T-helper 1 cell treated with Interleukin-12 subunit alpha and Interleukin-12 subunit beta and Interleukin-4 antibody, amounts not matched to agents 30 ng/mL and 1 ng/mL, for 36 hours (primary cell): ENCODE measurements around the gene C14orf93. TPM values are rescaled to one million over a fixed set of nuclear protein-coding genes. Genes with fewer than 3 reads are reported as not detected.

Source experiments
- intact Hi-C: fragments of 100-400 bp; cut with micrococcal nuclease; formaldehyde crosslinking; loops from one replicate; pipeline ENCODE4 v1.15.1; 2024
- total RNA-seq: library from RNA; stranded (reverse); gene quantifications from 2 replicates; pipeline ENCODE4 v1.2.3, GENCODE V29; 2022

C14orf93 gene
- total RNA-seq, result 9.3 and 10.1 TPM in 2 replicates

- intact Hi-C loops, result loop anchor here (1.0 kb wide), 1 partner anchor 291 kb away; no protein-coding TSS in a partner anchor
Measured at GRCh38 chr14:23009939-23010726, at the start of gene C14orf93. C14orf93 (minus strand) TSS chr14:23010143; CDS start chr14:22999023, 11,120 bp downstream.

- intact Hi-C loops, result loop anchor here (1.0 to 10.0 kb wide), 11 partner anchors 10 to 1144 kb away; partner anchors contain the start of genes ACIN1, C14orf119, DAD1 and PRMT5
Measured at GRCh38 chr14:23058654-23059504, 48.9 kb upstream of the C14orf93 start.

DNA sequence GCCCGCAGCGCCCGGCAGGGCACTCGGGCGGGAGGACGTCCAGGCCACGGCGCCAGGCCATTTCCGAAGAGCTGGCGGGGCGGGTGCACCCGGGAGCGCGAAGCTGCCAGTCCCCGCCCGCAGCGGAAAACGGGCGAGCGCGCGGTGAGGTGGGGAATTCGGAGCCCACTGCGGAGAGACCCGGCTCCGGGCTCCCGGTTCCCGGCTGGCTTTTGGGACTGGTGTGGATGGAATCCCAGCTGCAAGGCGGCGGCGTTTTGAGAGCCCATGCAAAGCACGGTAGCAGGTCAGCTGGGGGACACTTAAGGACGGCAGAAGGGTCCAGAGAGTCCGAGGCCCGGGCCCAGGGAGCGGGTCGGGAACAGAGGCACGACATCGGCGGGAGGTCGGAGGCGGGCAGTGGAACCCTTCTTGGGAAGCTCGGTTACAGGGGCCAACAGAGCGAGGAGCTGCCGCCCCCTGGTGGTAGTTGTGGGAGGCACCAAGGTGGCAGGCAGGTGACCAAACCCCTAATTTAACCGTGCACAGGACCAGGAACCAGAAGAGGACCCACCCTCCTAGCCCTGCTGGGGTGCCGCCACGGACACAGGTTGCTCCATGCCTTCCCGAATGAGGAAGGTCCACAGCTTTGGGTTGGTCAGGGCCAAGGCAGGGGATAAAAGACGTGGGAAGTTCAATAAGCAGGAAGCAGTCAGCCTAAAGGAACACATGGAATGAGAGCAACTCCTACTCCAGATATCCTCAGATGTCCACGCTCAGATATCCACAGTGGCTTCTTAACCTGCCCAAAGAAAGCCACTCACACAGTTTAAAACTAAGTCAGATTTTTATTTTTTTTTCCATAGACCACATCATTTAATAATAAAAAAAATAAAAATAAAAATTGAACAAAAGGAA, 48.1 kb upstream of the C14orf93 start:
- intact Hi-C loops, result loop anchor here (1.0 to 10.0 kb wide), 11 partner anchors 11 to 1143 kb away; partner anchors contain the start of genes ACIN1, C14orf119, DAD1 and PRMT5

DNA sequence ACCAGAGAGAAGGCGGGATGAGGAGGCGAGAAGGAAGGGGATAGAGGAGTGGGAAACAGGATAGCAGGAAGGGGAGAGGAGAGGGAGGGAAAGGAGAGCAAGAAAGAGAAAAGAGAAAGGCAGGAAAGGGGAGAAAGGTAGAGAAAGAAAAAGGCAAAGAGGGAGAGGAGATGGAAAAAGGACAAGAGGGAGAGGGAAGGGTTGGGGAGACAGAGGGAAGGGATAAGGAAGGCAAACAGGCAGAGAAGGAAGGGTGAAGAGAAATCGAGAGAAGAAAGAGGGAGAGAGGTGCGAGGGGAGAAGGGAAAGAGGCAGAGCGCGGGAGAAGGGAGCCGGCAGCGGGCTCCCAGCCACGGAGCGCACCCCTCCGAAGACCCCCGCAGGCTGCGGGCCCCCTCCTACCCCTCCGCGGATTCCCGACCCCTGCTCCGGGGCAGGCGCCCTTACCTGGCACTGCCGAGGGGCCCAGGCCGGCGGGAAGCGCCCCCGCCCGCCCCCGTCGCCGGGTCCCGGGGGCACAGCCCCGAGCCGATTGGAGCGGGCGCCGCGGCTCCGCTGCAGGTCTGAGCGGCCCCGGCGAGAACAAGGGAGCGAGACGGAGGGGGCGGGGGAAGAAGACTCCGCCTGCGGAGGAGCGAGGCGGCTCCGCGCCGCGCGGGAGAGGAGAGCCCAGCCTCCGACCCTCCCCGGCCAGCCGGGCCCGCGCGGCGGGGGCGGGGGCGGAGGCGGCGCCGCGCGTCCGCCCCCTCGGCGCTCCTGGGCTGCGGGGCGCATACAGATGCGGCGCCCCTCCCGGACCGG, 47.2 kb upstream of the C14orf93 start, which contains the start of gene CDH24:
Gene CDH24 (minus strand): TSS at position 565 of the 801 bp plus-strand sequence. CDS start 1,787 bp downstream, outside the sequence.
- intact Hi-C loops, result loop anchor here (1.0 to 10.0 kb wide), 4 partner anchors 23 to 1142 kb away; partner anchors contain the start of genes DAD1 and PSMB5

GRCh38 chr14:23056145-23056955, 46.4 kb upstream of the C14orf93 start:
- intact Hi-C loops, result loop anchor here (1.0 to 10.0 kb wide), 4 partner anchors 22 to 1142 kb away; partner anchors contain the start of genes DAD1 and PSMB5

DNA sequence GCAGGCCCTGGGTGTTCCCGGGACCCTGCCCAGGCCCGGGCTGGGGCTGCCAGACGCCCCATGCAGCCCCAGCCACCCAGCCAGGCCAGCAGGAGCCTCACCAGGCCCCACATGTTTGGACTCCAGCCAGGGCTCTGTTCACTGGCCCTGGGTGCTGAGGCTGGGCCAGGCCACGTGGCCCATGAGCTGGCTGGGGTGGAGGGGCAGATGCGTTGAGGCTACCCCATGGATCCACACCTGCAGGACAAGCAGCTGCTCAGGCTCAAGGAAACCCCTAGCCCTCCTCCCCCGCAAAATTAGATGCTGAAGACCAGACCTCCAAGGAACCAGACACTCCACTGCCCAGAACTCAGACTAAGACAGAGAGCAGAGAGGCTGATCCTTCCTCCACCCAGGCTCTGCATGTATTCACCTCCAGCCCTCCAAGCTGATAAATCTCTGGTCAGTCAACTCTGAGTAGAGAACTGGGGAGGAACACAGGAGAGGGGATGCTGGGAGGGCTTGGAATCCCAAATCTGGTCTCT, 45.7 kb upstream of the C14orf93 start:
- intact Hi-C loops, result loop anchor here (1.0 to 10.0 kb wide), 4 partner anchors 21 to 1141 kb away; partner anchors contain the start of genes DAD1 and PSMB5

- intact Hi-C loops, result loop anchor here (5.0 to 10.0 kb wide), 3 partner anchors 468 to 1140 kb away; partner anchors contain the start of gene DAD1
Measured at GRCh38 chr14:23055147-23055550, 45.2 kb upstream of the C14orf93 start.

DNA sequence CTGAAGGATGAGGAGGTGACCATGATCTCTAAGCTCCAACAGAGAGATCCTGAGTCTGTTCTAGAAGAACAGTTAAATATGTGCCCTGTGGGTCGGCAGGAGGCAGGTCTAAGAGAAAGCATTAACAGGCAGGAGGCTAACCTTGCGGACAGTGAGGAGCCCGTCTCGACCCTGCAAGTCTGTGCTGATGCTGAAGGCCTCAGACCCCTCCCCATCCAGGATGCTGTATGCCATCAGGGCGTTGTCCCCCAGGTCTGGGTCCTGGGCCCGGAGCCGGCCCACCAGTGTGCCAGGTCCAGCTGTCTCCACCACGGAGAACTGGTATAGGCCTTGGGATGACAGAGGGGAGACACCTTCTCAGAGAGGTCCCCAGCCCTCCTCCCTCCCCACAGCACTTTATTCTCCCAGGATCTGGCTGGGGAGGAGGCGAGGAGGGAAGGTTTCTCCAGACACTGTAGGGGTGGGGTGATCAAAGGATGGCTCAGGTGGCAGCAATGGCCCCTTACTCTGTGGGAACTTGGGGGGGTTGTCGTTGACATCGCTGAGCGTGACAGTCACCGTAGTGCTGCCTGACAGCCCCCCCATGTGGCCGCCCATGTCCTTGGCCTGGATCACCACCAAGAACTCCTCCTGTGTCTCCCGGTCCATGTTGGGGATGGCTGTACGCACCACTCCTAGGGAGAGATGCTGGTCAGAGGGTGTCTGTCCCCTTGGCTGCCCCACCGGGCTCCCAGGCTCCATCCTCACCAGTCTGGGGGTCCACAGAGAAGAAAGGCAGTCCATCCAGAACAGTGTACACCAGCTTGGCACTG, 44.3 kb upstream of the C14orf93 start:
- intact Hi-C loops, result loop anchor here (10.0 kb wide), 1 partner anchor 1139 kb away; no protein-coding TSS in a partner anchor

- intact Hi-C loops, result loop anchor here (10.0 kb wide), 1 partner anchor 1139 kb away; no protein-coding TSS in a partner anchor
Measured at GRCh38 chr14:23053426-23053825, 43.5 kb upstream of the C14orf93 start.

- intact Hi-C loops, result loop anchor here (10.0 kb wide), 1 partner anchor 1138 kb away; no protein-coding TSS in a partner anchor
Measured at GRCh38 chr14:23052671-23053070, 42.7 kb upstream of the C14orf93 start.

- intact Hi-C loops, result loop anchor here (10.0 kb wide), 1 partner anchor 1137 kb away; no protein-coding TSS in a partner anchor
Measured at GRCh38 chr14:23052182-23052623, 42.3 kb upstream of the C14orf93 start.

- intact Hi-C loops, result loop anchor here (10.0 kb wide), 1 partner anchor 1137 kb away; no protein-coding TSS in a partner anchor
Measured at GRCh38 chr14:23051141-23052057, 41.5 kb upstream of the C14orf93 start.

DNA sequence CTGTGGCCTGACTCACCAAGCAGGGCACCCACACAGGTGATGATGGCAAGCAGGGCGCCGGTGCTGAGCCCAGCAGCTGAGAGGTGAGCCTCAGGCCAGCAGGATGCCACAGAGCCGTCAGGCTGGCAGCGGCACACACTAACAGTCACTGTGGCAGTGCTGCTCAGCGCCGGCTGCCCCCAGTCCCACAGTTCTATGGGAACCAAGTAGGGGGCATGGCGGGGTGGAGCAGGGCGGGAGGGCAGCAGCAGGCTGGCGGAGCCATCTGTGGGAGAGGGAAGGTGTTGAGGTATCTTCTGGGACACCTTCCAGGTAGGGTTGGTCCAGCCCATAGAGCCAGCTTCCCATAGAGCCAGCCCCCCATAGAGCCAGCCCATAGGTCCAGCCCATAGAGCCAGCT, 39.1 kb upstream of the C14orf93 start:
- intact Hi-C loops, result no loop called here

DNA sequence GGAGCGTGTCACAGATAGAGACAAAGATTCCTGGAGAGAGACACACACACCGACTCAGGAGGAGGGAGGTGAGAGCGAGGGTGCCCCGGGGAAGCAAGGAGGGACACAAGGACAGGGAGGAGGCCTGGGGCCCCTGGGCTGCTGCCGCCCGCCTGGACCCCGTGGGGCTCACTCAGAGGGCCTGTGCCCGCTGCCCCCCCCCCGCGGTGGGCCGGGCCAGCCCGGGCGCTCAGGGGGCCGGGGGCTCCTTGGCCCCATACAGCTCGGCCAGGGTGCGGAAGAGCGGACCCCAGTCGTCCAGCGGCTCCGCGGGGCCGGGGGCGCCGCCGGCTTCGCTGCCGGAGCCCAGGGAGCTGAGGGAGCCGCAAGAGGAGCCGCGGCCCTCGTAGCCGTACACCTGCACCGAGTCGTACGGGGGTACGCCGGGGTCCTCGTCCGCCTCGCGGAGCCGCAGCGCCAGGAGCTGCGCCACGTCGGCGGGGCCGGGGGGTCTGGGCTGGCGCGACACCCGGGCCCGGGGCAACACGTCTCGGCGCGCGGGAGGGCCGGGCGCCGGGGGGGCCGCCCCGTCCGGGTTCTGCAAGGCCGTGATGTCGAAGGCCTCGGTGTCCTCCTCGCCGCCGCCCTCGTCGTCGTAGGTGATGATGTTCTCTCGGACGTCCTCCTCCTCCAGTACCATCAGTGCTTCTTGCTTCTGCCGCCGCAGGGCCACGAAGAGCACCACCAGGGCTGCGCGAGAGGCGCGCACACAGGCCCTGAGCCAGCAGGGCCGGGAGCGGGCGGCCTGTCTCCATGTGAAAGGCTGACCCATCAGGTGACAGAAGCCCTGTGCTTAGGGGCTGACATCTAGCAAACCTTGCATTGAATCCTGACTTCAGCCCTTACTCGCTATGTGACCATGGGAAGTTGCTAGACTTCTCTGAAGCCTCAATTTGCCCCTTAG, 38.1 kb upstream of the C14orf93 start:
- intact Hi-C loops, result no loop called here
